NCI-H146 treated with DMSO at 0.1 percent for 48 hours (cell line): ENCODE results near the gene HSD17B12.
A peak's percentile ranks its signal among the peaks of the same experiment; 100 is the strongest.

Experiments used
- DNase-seq: peaks from one replicate; lab custom pipeline; 2025; ENCODE audit not compliant: unreplicated experiment; lab: John Stamatoyannopoulos, UW

HSD17B12 gene

GRCh38 chr11:43856993-43857392 is 176.5 kb downstream of the HSD17B12 start:
- no peak for DNase-seq

GRCh38 chr11:43861141-43861540 is 180.6 kb downstream of the HSD17B12 start:
- no peak for DNase-seq

DNA sequence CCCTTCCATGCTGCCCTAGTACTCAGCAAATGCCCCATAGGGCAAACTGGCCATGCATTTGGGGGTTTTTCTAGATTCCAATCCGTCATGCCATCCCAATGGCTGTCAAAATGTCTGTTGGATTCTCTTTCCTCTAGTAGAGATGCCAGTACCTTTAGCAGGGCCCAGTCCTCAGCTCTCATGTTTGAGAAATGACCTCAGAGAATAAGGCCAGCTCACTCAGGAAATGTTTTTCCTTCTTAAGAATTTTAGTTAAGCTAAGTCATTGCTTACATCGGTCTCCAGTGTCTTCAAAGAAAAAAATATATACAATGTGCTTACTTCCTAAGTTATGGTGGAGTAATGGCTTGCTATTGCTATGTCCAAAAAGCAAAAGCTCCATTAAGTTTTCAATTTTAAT is 186.0 kb downstream of the HSD17B12 start:
- no peak for DNase-seq

DNA sequence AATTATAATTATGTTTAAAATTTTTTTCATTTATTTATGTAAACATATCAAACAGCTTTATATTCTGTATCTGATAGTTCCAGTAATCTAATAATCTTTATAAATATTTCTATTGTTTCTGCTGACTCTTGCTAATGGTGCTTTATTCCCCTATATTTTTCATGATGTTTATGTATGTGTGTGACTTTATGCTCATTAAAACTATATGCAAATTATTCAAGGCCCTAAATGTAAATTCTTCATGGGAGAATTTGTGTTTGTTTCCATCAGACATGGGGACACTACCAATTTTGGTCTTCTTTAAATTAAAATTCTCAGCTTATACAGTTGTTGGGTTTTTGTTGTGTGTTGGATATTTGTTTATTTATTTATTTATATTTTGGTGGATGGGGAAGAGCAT is 186.4 kb downstream of the HSD17B12 start:
- DNase-seq = no peak

DNA sequence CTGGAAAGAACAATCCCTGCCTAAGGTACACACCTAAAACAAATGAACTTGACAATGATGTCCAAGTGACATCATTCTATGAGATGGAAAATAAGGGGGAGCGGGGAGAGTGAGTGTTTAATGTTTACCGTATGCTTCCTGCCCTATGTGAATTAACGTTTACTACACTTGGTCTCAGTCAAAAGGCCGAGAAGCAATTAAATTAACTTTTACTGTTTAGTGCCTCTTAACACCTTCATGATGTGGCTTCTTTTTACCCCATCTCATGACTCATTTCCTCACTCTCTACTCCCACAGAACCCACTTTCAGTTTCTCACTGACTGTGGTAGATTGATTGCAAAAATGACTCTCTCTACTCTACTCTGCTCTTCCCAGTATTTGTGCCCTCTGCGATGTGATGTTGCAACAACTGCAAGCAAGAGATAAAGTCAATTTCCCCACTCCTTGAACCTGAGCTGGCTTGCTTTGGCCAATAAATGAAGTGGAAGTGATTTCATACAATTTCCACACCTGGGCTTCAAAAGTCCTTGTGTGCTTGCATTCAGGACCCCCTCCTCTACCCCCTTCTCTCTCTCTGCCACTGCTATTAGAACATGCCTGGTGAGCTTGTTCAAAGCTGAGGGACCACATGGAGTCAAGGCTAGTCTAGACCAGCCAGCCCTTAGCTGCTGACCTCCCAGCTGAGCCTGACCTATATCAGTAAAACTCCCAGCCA is 188.5 kb downstream of the HSD17B12 start:
- no peak for DNase-seq

GRCh38 chr11:43871051-43871450 is 190.5 kb downstream of the HSD17B12 start:
- DNase-seq = no peak

DNA sequence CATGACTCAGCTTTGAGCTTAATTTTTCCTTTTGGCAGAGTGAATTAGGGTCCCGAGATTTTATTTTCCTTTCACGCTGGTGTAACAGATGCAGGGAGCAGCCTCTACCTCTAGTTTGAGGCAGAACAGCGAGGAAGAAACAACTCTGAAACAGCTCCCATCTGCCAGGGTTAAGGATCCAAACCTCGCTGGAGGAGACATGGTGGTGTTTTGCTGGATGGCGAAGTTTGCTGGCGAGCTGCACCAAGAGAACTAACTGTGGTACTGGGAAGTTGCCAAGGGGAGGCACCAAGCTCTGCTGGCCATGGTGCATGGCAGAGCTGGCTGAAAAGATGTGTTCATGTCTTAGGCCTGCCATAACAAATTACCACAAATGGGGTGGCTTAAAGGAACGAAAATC is 192.5 kb downstream of the HSD17B12 start:
- no peak for DNase-seq

DNA sequence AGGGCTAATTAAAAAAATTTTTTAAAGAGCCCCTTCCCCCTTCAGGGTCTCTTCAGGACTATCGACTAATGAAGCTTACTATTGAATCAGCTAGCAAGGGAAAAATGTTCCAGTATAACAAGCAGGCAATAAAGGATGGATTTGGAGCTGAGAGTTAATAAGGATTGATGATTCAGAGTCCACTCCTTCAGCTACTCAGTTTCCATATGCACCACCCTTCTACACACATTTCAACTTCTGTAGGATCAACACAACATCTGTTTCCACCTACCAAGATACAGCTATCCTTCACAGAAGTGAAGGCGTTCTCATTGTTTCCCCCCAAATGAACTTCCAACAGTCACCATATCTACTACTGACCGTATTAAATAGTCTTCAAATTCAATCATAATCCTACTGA is 193.5 kb downstream of the HSD17B12 start:
- no peak for DNase-seq

GRCh38 chr11:43874738-43875137 is 194.2 kb downstream of the HSD17B12 start:
- DNase-seq = no peak

DNA sequence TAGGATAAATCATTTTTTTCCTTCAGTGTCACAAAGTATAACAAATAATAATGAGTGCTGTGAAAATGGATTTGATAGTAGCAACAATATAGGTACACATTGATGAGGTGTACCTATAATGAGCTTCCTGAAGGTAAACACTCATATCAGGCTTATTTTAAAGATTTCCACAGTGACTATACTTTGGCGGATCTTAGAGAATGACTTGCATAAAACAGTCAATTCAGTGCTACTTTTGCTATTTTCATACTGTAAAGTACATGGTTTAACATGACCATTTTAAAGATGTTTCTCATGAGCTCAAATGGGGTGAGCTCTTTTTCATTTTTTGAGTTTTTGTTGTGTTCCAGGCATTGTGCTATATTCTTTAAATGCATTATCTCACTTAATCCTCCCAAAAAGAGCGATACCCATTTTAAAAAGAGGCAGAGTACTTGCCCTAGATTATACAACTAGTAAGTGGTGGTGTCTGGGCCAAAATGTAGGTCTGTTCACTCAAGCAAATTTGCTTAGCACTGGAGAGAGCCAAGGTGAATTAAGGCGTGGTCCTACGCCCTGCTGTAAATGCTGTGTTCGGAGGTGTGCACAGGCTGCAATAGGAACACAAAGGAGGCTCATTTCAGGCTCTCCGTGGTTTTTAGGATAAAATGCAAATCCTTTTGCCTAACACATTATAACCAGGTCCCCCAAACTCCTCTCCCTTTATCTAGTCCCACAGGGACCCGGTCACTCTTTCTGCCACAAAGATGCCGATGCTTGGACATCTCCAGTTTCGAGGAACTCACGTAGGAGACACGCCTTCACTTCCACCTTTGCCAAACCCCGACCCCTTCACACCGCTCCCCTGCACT is 199.5 kb downstream of the HSD17B12 start:
- no peak for DNase-seq

DNA sequence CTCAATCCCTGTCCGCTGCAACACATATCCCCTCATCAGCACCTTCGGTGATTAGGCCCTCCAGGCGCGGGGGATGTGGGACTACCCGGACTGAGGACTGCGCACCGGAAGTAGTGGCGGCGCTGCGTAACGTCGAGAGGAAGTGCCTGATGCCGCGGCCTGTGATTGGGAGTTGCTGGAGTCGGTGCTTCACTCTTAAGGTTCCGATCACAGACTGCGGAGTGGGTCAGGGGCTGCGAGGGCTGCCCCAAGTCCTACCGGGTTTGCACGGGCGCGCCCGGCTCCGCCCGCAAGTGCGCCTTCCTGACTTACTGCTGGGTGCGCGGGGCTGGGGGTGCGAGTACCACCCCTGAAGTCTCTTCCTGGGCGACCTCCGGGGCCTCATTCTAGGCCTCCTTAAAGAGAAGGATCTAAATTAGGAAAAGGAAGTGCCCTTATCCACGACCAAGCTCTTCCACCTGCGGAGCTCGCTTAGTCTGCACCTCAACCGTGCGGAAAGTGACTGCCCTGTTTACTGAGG is 200.2 kb downstream of the HSD17B12 start, which contains the start of gene ALKBH3:
Gene ALKBH3, plus strand, starts transcription at position 192 of the 520 bp plus-strand sequence. CDS start 1,822 bp downstream, outside the sequence.
- peak; percentile 89 for DNase-seq

GRCh38 chr11:43892851-43893250 is 212.3 kb downstream of the HSD17B12 start:
- DNase-seq = no peak

- no peak for DNase-seq
These were observed 214.0 kb downstream of the HSD17B12 start for GRCh38 chr11:43894546-43894945.

- no peak for DNase-seq
These were observed 215.1 kb downstream of the HSD17B12 start for GRCh38 chr11:43895601-43896000.

GRCh38 chr11:43898574-43898973 is 218.0 kb downstream of the HSD17B12 start:
- DNase-seq = no peak

DNA sequence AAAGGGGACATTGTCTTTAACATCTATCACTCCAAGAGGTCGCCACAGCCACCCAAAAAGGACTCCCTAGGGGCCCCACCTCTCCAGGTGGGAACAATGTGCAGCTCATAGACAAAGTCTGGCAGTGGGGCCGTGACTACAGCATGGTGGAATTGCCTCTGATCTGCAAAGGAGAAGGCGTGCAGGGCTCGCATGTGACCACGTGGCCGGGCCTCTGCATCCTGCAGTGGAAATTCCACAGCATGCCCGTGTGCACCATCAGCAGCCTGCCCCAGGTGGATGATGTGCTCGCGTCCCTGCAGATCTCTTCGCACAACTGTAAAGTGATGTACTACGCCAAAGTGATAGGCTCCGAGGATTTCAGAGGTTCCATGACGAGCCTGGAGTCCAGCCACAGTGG is 218.6 kb downstream of the HSD17B12 start:
- no peak for DNase-seq

- DNase-seq = no peak
These were observed 221.0 kb downstream of the HSD17B12 start for GRCh38 chr11:43901551-43901950.

- no peak for DNase-seq
These were observed 222.5 kb downstream of the HSD17B12 start for GRCh38 chr11:43903078-43903477.

- DNase-seq = no peak
These were observed 223.4 kb downstream of the HSD17B12 start for GRCh38 chr11:43903969-43904368.

- DNase-seq = no peak
These were observed 224.4 kb downstream of the HSD17B12 start for GRCh38 chr11:43904742-43905535.

DNA sequence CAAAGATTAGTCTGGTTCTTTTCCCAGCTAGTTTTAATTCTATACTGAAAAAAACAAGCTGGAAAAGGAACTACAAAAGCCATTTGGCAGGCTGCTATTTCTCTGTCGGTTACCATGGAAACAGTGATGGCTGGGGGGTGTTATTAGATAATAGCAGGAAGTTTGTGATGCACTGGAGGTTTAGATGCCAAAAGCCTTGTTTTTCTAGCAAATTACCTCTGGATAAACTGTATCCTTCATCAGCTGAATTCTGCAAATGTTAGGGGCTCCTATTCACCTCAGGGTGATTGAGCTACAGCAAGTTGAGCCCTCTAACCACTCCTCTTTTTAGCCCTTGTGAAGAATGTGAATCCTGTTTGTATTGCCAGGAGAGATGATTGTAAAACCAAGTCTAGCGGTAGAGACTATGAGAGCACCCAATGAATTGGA is 225.3 kb downstream of the HSD17B12 start:
- peak; percentile 16 for DNase-seq
